ENCODE measurements around the gene CST3. TPM values are rescaled to one million over a fixed set of nuclear protein-coding genes. Genes with fewer than 3 reads are reported as not detected.

Gene CST3
- total RNA-seq, 1 experiment from 2014 or later: 181 TPM

- Histone ChIP-seq H3K4me1 (ENCODE audit: control insufficient read depth in 1 of 2, insufficient read depth in 2 of 2, low read length in 2 of 2) (peaks cover 29 to 41% of the 10 kb centered on the region in 2 experiments), H3K79me2 (ENCODE audit: insufficient read depth, low read length) (peaks cover 21% of the 10 kb centered on the region), H4K20me1 (ENCODE audit: insufficient read depth) (no peaks in the 10 kb centered on the region), H2AFZ (ENCODE audit: low read depth, low read length, poor library complexity, severe bottlenecking) (peak overlapping the region; percentile 26), H3K4me3 (replicated peaks in 1 of 2; ENCODE audit: low read depth in 1 of 2, low read length in 2 of 2) (no peak overlapping the region), H3K4me2 (ENCODE audit: low read length) (peak overlapping the region; percentile 59), H3K9ac (ENCODE audit: low read length) (no peak overlapping the region), H3K36me3 (ENCODE audit: control insufficient read depth in 1 of 2, insufficient read depth in 2 of 2, low read length in 2 of 2) (no peaks in the 10 kb centered on the region), H3K27ac (ENCODE audit: low read depth, low read length) (no peak overlapping the region), H3K9me2 (ENCODE audit: insufficient read depth) (no peaks in the 10 kb centered on the region), H3K9me3 (ENCODE audit: control insufficient read depth in 1 of 2, insufficient read depth in 1 of 2, low read depth in 1 of 2, low read length in 2 of 2) (no peaks in the 10 kb centered on the region), H3K27me3 (ENCODE audit: insufficient read depth, low read length) (no peaks in the 10 kb centered on the region)
- intact Hi-C loops (cut with micrococcal nuclease): no loop called here
- ChIA-PET RAD21 (ENCODE audit: low non-redundant PET in 1 of 2, low total read pairs in 2 of 2, uncharacterized antibody in 2 of 2, unreplicated experiment in 2 of 2) (no interaction called here), CTCF (no interaction called here), POLR2A (no interaction called here)
- TF ChIP-seq EZH2phosphoT487 (IDR thresholded peaks at IDR 0.05; ENCODE audit: borderline replicate concordance) (no peak), RAD21 (IDR thresholded peaks at IDR 0.05; ENCODE audit: low read depth) (no peak), EGR1 (IDR thresholded peaks at IDR 0.05; ENCODE audit: low read depth) (no peak), SP1 (IDR thresholded peaks at IDR 0.05; ENCODE audit: low read depth) (no peak), POLR2AphosphoS5 (IDR thresholded peaks at IDR 0.05; ENCODE audit: low read depth, low read length) (no peak), ATF3 (IDR thresholded peaks at IDR 0.05) (no peak), EZH2 (IDR thresholded peaks at IDR 0.05) (no peak), ZFX (IDR thresholded peaks at IDR 0.05) (no peak), JUND (IDR thresholded peaks at IDR 0.05) (no peak), ELF1 (IDR thresholded peaks at IDR 0.05; ENCODE audit: borderline replicate concordance, low read depth) (no peak), SRF (IDR thresholded peaks at IDR 0.05; ENCODE audit: low read depth) (no peak), YY1 (IDR thresholded peaks at IDR 0.05; ENCODE audit: extremely low read depth, insufficient replicate concordance, low read depth, low read length) (no peak), POLR2A (IDR thresholded peaks at IDR 0.05; ENCODE audit: borderline replicate concordance, extremely low read depth, insufficient read depth, insufficient read length) (no peak), SIN3A (IDR thresholded peaks at IDR 0.05; ENCODE audit: low read depth) (no peak), CBX3 (IDR thresholded peaks at IDR 0.05; ENCODE audit: low read depth) (no peak), MAX (IDR thresholded peaks at IDR 0.05) (no peak), TCF7L2 (IDR thresholded peaks at IDR 0.05; ENCODE audit: borderline replicate concordance, extremely low read depth, insufficient read depth, insufficient read length) (no peak)
- TF ChIP-seq, protein P1, sequence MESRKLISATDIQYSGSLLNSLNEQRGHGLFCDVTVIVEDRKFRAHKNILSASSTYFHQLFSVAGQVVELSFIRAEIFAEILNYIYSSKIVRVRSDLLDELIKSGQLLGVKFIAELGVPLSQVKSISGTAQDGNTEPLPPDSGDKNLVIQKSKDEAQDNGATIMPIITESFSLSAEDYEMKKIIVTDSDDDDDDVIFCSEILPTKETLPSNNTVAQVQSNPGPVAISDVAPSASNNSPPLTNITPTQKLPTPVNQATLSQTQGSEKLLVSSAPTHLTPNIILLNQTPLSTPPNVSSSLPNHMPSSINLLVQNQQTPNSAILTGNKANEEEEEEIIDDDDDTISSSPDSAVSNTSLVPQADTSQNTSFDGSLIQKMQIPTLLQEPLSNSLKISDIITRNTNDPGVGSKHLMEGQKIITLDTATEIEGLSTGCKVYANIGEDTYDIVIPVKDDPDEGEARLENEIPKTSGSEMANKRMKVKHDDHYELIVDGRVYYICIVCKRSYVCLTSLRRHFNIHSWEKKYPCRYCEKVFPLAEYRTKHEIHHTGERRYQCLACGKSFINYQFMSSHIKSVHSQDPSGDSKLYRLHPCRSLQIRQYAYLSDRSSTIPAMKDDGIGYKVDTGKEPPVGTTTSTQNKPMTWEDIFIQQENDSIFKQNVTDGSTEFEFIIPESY (IDR thresholded peaks at IDR 0.05; ENCODE audit: extremely low read depth, insufficient replicate concordance, low read length): no peak
- TF ChIP-seq, protein P2, sequence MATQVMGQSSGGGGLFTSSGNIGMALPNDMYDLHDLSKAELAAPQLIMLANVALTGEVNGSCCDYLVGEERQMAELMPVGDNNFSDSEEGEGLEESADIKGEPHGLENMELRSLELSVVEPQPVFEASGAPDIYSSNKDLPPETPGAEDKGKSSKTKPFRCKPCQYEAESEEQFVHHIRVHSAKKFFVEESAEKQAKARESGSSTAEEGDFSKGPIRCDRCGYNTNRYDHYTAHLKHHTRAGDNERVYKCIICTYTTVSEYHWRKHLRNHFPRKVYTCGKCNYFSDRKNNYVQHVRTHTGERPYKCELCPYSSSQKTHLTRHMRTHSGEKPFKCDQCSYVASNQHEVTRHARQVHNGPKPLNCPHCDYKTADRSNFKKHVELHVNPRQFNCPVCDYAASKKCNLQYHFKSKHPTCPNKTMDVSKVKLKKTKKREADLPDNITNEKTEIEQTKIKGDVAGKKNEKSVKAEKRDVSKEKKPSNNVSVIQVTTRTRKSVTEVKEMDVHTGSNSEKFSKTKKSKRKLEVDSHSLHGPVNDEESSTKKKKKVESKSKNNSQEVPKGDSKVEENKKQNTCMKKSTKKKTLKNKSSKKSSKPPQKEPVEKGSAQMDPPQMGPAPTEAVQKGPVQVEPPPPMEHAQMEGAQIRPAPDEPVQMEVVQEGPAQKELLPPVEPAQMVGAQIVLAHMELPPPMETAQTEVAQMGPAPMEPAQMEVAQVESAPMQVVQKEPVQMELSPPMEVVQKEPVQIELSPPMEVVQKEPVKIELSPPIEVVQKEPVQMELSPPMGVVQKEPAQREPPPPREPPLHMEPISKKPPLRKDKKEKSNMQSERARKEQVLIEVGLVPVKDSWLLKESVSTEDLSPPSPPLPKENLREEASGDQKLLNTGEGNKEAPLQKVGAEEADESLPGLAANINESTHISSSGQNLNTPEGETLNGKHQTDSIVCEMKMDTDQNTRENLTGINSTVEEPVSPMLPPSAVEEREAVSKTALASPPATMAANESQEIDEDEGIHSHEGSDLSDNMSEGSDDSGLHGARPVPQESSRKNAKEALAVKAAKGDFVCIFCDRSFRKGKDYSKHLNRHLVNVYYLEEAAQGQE (IDR thresholded peaks at IDR 0.05; ENCODE audit: low read depth): no peak
- no TSS peak for BruUV-seq (replicated peaks)
- DNase-seq (ENCODE audit: low read depth, low spot score): no peak
- ATAC-seq: no peak
These were observed 2.4 kb upstream of the CST3 start for GRCh38 chr20:23640018-23640601.

Data from HCT116 (cell line).